ENCODE results near the gene WNT7B.

Gene WNT7B

DNA sequence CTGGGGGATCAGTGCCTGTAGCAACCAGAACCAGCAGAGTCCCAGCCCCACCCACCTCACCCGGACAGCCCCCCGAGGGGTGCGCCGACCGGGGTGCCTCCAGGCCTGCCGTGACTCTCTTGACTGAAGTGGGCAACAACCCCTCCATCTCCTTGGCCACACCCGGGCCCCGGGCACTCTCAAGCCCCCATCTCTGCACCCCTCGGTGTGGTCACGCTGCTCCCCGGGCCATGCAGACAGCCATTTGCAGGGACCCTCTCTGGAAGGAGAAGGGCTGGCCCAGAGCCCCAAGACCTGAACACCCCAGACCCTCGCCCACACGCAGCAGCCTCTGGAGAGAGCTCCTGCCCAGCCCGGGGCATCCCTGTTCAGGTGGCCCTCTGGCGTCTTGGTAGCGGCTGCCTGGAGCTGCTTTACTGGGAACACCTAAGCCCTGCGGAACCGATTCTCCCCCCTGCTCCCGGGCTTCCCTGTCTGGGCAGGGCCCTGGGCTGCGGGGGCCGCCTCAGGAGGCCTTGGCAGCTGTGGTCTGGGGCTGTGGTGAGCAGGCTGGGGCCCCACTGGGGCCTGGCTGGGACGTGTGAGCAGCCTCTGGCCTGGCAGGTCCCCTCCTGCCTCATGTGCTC is 84.9 kb downstream of the WNT7B start:
- DNase-seq (ENCODE audit: extremely low read depth in 1 of 2, low read depth in 1 of 2): no peak

DNA sequence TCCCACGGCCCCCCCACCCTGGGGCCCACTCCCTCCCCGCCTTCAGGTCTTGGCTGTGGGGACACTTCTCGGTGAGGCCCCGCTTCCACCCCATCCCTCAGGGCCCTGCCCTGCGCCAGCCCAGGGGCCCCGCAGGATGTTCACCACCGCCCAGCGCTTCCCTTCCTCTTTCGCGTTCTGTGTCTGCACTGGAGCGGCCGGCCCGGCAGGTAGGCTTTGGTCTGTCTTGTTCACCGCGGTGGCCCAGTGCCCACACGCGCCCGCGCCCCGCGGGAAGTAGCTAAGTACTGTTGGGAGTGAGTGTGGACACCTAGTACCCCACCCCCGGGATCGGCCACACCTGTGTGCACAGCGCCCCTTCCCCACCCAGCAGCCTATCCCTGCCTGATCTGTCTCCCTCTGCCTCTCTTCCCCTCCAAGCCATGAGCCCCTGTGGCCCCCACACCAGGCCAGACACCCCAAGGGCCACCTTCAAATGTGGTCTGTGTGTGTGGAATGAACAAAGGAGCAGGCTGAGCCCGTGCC is 85.4 kb downstream of the WNT7B start:
- no peak for DNase-seq (ENCODE audit: extremely low read depth in 1 of 2, low read depth in 1 of 2)

DNA sequence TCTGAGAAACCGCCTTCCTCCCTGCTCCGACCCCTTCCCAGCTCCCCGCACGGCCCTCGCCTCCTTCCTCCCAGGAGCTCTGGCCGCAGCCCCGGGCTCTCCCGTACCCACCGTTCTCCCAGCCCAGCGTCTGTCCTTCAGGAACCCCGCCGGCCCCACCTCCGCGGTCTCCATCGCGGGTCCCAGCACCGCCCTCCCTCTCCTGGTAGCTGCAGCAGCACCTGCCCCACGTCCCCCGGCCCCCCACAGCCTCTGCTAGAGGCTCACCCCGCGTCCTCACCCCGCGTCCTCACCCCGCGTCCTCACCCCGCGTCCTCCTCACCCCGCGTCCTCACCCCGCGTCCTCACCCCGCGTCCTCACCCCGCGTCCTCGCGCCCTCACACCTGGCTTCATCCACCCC is 85.9 kb downstream of the WNT7B start:
- no peak for DNase-seq (ENCODE audit: extremely low read depth in 1 of 2, low read depth in 1 of 2)

DNA sequence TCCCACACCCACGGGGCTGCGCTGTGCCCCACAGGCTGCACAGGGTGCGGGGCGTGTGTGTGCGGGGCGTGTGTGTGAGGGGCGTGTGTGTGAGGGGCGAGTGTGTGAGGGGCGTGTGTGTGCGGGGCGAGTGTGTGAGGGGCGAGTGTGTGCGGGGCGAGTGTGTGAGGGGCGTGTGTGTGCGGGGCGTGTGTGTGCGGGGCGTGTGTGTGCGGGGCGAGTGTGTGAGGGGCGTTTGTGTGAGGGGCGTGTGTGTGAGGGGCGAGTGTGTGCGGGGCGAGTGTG is 86.7 kb downstream of the WNT7B start:
- DNase-seq (ENCODE audit: extremely low read depth in 1 of 2, low read depth in 1 of 2): no peak

- DNase-seq (ENCODE audit: extremely low read depth in 1 of 2, low read depth in 1 of 2): no peak
Observed at GRCh38 chr22:45889539-45890350, 87.2 kb downstream of the WNT7B start.

- no peak for DNase-seq (ENCODE audit: extremely low read depth in 1 of 2, low read depth in 1 of 2)
Observed at GRCh38 chr22:45889093-45889538, 87.8 kb downstream of the WNT7B start.

DNA sequence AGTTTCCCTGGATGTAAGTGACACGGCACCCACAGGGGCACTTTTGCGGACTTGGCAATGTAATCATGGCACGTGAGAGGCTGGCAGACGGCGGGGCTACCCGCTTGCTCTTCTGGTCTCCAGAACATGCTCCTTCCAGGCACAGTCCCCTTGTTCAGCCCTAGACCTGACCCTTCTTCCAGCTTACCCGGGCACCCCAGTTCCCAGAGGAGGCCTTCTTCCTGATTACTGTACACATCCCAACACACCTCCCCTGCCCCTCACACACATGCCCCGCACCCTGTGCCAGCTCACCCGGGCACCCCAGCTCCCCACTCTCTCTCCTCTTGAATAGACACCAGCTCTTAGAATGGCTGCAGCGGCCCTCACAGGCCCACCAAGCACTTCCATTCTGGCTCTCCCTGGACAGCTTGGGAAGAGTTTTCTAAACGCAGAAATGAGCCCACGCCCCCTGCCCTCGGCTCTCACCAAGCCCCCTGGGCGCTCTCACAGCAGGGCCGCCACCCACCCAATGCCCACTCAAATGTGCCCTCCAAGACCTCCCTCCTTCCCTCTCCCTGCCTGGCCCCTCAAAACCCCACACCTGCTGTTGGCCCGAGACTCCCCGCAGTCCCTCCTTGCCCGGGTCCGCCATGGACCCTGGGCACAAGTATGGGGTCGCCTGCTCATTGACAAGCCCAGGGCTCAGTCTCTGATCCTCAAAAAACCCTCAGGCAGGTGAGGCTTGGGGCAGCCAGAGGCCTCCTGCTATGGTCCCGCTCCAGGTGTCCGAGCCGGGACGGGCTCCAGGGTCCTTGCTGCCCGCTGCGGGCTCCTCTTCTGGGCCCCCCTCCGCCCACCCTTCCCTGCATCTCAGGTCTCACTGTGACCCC is 88.5 kb downstream of the WNT7B start:
- no peak for DNase-seq (ENCODE audit: extremely low read depth in 1 of 2, low read depth in 1 of 2)

DNA sequence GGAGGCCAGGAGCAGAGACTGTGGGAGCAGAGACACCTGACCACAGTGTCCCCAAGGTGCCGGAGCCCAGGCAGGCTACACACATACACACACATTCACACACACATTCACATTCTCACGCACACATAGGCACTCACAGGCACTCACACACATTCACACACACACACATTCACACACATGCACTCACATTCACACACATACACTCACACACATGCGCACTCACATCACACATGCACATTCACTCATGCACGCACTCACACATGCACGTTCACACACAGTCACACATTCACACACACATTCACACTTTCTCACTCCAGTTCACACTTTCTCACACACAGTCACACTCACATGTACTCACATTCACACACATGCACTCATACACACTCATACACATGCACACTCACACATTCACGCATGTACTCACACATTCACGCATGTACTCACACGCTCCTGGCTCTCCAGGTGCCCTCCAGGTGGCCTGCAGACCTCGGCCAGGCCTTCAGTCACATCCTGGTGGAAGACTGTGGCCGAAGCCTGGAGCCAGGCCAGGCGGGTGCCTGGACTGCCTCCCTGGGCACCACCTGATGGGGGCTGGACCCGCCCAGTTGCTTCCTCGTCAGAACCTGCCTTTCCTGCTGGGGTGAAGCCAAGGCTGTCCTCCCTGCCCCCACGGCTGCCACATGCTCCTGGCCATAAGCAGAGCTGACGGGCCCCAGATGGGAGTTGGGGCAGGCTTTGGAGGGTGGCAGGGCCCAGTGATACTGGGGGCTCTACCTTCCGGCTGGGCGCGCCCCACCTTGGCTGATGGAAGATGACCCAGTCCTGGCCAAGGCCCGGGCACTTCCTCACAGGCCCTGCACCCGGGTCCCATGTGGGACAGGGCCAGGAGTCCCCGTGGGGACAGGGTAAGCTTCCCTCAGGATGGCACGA is 89.5 kb downstream of the WNT7B start:
- DNase-seq (ENCODE audit: extremely low read depth in 1 of 2, low read depth in 1 of 2): no peak

GRCh38 chr22:45886540-45886939 is 90.4 kb downstream of the WNT7B start:
- DNase-seq (ENCODE audit: extremely low read depth in 1 of 2, low read depth in 1 of 2): no peak

DNA sequence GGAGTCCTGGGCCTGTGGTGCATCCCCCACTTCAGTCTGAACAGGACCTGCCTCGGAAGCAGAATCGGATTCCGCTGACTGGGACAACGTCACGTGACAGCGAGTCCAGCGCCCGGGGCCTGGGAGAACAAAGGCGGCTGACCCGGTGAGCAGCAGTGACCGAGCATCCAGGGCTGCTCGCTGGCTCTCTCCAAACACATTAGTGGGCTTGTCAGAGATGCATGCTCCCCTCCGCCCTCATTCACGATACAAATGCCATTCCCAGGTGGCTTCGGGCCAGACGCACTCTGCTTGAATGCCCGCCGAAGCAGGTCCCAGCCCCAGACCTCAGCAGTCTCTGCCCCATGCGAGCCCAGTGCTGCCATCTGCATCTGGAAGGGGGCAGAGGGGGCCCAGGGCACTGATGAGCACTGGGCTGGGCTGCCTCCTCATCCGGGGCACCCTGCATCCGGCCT is 91.0 kb downstream of the WNT7B start:
- no peak for DNase-seq (ENCODE audit: extremely low read depth in 1 of 2, low read depth in 1 of 2)

DNA sequence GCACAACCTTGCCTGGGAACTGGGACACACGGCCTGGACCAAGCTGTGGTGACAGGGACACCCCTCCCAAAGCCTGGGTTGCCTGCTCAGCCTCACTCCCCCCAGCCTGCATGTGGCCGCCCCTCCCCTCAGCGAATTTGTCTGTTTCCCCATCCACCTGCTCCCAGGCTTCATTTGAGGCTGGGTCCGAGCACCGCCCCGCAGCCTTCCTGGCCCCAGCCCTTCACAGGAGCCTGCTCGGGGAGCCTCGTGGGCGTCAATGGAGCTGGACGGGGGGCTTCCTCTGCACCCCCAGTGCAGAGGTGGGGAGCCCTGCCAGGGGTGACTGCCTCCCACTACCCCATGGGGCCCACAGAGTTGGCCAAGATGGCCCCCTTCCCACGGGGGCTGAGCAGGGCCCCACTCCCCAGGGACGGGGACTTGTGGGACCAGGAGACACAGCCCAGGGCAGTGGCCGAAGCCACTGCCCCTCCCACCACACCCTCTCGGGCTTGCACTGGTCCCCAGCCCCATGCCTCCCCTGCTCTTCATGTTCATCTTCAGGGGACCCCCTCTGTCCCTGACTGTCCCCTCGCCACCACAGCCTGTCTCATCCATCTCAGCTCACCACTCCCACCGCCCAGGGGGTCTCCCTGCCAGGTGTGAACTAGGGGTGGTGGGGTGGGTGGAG is 91.7 kb downstream of the WNT7B start:
- DNase-seq (ENCODE audit: extremely low read depth in 1 of 2, low read depth in 1 of 2): no peak

DNA sequence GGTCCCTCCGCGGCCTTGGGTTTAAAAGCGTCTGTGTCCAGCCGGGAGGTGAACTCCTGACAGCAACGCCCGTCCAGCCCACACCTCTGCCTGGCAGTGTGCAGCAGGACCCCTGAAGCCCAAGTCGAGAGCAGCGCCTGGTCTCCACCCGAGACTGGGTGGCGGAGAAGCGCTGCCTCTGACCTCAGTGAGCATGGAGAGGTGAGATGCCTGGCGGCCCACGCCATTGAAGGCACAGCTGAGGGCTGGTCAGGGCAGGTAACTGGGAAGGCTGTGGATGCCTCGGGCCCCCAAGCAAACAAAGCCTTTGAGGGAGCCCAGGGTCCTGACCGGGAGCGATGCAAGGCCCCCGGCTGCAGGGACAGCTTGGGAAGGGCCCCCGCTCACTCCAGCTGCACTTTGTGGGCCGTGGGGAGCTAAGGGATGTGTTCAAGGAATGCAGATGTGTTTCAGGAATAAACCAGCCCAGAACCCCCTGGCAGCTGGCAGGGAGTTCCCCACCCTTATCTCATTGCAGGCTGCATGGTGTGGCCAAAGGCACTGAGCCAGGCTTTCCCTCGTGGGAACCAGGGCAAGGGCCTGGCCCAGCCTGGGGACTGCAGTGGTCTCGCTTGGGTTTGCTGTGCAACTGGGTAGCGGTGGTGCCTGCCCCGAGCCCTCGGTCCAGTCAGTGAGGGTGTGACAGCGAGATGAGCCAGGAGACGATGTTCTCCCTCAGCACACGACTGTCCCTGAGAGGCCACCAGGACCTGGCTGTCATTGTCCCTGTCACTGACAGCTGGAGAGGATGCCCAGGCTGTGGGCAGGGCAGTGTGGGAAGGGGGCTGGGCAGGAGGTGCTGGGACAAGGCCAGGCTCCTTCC is 92.5 kb downstream of the WNT7B start:
- no peak for DNase-seq (ENCODE audit: extremely low read depth in 1 of 2, low read depth in 1 of 2)

DNA sequence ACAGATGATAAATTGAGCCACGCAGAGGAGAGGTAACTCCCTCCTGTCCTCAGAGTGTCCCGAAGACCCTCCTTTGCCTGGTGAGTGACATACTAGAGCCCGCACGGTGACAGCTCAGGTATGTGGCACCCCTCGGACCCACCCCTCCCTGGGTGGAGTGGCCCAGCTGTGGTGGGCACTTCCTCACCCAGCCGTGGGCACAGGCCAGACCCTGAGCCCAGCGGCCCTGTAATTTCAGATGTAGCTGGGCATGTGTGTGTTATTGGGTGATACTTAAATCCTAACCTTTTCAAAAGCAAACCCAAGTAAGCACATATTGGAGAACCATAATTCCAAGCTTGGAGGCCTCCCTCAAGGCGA is 93.2 kb downstream of the WNT7B start:
- DNase-seq (ENCODE audit: extremely low read depth in 1 of 2, low read depth in 1 of 2): no peak

GRCh38 chr22:45882881-45883810 is 93.8 kb downstream of the WNT7B start:
- no peak for DNase-seq (ENCODE audit: extremely low read depth in 1 of 2, low read depth in 1 of 2)

- DNase-seq (ENCODE audit: extremely low read depth in 1 of 2, low read depth in 1 of 2): no peak
Observed at GRCh38 chr22:45881524-45881875, 95.5 kb downstream of the WNT7B start.

- no peak for DNase-seq (ENCODE audit: extremely low read depth in 1 of 2, low read depth in 1 of 2)
Observed at GRCh38 chr22:45880716-45881523, 96.0 kb downstream of the WNT7B start.

DNA sequence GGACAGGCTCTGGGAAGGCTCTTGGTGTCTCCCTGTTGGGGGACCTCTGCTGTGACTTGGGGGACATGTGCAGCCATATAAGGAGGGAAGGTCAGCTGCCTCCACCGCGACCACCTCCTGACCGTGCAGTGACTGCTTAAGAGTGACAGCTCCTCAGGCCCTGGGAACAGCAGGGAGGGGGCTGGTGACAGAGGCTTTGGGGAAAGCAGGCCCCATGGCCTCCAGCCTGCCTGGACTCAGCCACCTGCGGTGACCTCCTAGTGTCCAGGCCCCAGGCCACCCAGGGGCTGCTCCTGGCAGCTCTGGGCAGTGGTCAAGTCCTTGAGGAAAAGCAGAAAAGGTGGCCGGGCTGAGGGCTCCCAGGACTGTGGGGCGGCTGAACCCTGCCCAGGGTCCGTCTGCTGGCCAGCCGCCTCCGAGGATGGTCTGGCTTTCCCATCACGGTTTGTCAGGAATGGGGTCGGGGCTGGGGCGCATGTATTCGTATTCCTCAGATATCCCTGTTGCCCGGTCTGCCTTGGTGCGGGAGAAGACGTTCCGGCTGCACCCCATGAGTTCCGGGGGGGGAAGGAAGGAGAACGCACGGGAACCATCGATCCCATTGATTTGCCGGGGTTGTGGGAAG is 96.8 kb downstream of the WNT7B start:
- DNase-seq (ENCODE audit: extremely low read depth in 1 of 2, low read depth in 1 of 2): no peak
